Central memory CD4-positive, alpha-beta T cell (primary cell): ENCODE measurements around the gene PLCG2.
"Not testable (repeated sequence)": the region's sequence is repeated elsewhere in the genome, so short reads cannot be mapped to it uniquely, and the experiment has no call there.

Source experiments
- DNase-seq: peaks from one replicate; pipeline ENCODE4 v3.0.0; 2022

PLCG2 gene

GRCh38 chr16:81792828-81793227 is 13.7 kb downstream of the PLCG2 start:
- no peak for DNase-seq

- no peak for DNase-seq
Measured at GRCh38 chr16:81795193-81795592, 16.1 kb downstream of the PLCG2 start.

DNA sequence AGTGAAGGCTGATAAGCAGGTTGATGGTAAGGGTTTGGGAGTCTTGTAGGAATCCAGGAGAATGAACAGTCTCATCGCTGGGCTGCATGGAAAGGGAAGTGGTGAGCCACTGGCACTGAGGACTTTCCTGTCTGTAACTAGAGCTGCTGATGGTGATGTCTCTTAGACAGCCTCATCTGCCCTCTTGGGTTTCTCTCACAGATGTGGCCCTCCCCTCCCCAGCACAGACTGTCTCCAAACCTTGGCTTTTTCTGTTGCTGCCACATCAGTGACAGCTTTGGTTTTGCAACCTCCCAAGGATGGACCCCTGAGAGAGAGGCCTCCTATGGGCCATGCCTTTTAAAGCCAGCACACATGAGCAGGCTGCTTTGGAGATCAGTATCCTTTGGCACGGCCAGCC is 16.9 kb downstream of the PLCG2 start:
- DNase-seq = no peak

DNA sequence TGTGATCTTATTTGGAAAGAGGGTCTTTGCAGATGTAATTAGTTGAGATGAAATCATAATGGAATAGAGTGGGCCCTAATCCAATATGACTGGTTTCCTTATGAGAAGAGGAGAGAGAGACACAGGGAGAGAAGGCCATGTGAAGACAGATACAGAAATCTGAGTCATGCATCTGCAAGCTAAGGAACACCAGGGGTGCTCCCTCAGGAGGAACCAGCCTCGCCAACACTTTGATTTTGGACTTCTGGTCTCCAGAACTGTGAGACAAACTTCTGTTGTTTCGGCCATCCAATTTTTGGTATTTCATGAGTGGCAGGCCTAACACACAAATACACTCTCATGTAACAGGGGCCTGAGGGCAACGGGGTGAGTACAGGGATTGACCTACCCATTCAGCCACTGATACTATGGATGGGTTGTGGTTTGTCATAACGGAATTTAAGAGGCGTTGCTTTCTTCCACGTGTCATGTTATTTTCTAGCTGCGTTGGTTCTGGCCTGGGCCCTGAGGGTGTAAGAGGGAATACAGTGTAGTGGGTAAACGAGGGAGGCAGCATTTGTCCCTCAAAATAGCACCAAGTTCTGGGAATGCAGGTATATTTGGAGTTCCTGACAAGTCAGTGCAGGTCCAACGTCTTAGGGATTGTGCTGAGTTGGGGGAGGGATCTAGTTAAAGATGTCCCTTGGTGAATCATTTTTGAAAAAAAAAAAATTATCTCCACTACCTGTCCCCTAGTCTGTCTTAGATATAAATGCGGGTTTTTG is 17.7 kb downstream of the PLCG2 start:
- DNase-seq = no peak

DNA sequence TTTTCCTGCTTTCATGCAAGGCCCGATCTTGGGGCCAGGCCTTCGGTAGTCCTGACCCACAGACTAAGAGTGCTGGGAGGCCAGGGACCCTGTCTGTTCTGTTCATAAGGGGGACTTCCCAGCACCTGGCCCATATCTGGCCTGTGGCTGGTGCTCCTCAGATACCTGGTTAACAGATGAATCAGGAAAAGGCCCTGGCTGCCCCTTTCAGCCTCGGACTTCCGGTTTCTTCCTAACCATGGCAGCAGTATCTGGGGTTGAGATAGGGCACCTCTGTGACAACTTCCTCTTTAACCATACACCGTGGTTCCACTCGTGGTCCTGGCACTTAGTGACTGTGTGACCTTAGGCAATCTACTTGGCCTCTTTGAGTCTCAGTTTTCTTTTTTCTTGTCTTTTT is 18.4 kb downstream of the PLCG2 start:
- no peak for DNase-seq

GRCh38 chr16:81798311-81799137 is 19.4 kb downstream of the PLCG2 start:
- DNase-seq = no peak

- DNase-seq = no peak
Measured at GRCh38 chr16:81799138-81799504, 20.0 kb downstream of the PLCG2 start.

DNA sequence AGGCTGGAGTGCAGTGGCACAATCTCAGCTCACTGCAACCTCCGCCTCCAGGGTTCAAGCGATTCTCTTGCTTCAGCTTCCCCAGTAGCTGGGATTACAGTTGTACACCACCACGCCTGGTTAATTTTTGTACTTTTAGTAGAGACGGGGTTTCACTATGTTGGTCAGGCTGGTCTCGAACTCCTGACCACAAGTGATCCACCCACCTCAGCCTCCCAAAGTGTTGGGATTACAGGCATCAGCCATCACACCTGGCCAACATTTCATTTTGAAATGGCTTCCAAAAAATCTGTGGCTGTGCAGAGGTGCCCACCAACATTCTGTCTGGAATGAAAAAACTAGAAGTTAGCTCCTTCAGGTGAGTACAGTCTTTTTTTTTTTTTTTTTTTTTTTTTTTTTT is 22.6 kb downstream of the PLCG2 start:
- DNase-seq = not testable (repeated sequence)

DNA sequence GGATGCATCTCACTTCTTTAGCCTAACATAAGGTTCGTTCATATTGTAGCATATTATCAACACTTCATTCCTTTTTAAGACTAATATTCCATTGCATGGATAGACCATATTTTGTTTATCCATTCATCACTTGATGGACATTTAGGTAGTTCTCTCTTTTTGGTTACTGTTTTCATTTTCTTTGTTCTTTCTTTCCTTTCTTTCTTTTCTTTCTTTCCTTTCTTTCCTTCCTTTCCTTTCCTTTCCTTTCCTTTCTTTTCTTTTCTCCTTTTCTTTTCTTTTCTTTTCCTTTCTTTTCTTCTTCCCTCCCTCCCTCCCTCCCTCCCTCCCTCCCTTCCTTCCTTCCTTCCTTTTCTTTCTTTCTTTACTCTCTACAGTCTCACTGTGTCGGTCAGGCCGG is 24.2 kb downstream of the PLCG2 start:
- no peak for DNase-seq

DNA sequence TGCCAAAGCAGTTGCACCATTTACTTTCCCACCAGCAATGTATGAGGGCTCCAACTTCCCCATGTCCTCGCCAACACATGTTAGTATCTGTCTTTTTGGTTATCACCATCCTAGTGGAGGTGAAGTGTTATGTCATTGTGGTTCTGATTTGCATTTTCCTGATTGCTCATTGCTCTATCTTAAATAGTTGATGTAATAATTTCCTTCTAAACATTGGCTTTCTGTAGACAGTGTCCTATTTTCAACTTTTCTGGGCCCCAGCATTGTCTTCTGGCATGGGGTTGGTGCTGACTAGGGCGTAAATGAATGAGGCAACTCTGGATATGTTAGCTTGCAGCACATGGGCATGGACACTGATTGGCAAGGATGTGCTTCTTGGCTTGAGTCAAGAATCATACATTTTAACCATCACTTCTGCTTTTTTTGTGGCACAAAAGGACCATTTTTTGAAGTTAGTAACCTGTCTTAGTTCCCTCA is 25.1 kb downstream of the PLCG2 start:
- no peak for DNase-seq

GRCh38 chr16:81806696-81807095 is 27.6 kb downstream of the PLCG2 start:
- no peak for DNase-seq

DNA sequence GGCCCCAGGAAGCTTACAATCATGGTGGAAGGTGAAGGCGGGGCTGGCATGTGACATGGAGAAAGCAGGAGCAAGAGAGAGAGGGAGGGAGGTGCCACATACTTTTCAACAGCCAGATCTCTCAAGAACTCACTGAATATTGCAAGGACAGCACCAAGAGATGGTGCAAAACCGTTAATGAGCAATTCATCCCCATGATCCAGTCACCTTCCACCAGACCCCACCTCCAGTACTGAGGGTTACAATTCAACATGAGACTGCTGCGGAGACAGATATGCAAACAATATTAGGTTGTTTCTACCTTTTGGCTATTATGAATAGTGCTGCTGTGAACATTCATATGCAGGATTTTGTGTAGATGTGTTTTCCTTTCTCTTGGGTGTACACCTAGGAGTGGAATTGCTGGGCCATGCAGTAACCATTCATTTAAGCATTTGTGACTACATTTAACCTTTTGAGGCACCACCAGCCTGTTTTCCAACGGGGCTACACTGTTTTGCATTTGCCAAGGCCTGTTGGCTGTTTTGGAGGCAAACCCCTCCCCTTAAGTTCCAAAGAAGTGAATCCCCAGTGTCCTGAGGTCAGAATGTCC is 28.8 kb downstream of the PLCG2 start:
- no peak for DNase-seq

DNA sequence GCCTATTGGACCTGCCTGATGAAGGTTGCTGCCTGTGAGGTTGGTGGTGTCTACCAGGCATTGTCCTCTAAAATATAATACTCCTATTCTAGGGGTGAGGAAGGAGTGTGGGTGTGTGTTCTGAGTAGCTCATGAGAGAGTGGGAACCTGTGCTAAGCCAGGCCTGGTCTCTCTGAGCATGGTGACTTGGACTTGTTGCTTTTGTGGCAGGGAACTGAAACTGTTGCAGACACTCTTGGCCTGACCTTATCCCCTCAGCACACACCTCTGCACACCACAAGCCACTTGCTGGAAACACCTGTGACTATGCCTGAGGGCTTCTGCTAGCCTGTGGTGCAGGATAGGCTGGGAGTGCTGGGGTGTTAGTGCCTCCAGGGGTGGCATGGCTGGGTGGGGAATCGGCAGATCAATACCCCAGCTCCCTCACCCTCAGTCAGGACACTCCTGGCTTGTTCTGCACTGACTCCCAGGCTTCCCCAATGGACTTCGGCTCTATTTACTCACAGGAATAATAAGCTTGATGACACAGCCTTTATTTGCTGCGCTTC is 29.9 kb downstream of the PLCG2 start:
- no peak for DNase-seq

DNA sequence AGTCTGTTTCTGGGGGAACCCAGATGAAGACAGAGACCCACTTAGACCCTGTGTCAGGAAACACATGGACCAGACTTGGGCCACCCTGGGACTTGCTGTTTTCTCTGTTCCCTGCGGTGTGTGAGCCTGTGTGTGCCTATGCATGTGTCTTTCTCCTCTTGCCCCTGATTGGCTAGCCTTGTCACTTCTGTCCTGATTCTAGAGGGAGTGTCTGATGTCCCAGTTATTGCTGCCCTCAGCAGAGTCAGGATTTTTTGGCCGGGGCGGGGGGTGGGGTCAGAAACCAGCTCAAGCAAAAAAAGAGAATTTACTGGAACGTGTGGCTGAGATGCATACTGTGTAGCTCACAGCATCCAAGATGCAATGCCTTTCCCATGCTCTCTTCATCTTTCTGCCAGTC is 30.5 kb downstream of the PLCG2 start:
- no peak for DNase-seq

GRCh38 chr16:81810361-81810760 is 31.3 kb downstream of the PLCG2 start:
- DNase-seq = no peak

DNA sequence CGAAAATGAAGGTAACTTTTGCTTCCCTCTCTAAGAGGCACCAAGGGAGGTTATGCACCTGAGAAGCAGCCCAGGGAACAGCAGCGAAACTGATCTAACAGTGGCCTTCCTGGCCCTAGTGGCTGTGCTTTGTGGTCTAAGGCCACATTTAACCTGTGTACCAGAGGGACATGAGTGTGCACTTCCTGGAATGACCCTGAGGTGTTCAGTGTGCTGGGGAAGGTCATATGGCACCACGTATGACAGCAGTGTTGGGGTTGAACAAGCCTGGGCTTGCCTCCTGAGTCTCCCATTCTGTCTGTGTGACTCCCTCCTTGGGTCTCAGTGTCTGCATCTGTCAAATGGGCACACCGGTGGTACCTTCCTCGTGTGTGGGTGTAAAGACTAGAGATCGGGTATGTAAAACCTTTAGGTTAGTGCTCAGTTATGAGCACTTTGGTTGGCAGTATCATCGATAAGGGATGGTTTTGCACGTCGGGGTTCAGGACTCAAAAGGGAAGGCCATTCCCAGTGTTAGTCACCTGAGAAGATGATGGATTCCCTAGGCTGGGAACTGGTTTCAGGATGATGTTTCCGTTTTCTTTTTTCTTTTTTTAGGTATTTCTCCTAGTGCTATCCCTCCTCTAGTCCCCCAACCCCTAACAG is 31.9 kb downstream of the PLCG2 start:
- no peak for DNase-seq

GRCh38 chr16:81813648-81814047 is 34.6 kb downstream of the PLCG2 start:
- DNase-seq = no peak

DNA sequence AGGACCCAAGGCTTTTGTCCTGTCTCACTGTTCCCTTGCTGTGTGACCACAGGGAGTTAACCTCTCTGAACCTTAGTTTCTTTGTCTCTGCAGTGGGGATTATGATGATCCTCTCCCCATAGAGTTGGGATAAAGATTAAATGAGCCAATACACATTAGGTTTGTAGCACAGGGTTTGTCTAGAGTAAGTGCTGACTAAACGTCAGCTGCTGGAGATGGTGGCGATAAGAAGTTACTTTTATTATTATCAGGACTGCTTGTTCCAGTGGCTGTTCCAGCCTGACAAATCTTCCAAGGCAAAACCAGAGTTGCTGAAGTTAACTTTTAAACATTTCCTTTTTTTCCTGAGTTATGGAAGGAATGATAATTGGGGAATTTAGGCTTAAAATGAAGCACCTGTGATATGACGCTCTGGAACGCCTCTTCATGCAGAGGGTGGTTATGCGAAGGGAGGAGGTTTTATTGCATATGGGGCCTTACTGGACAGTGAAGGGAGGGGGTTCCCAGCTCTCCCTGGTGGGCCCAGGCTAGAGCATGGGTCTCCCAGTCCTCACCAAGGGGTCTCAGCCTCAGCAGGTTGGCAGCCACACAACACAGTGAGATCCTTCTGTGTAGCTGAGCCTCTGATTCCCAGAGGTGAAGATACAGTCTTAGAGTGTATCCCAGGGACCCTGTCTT is 35.8 kb downstream of the PLCG2 start:
- DNase-seq = no peak

- no peak for DNase-seq
Measured at GRCh38 chr16:81815429-81815766, 36.3 kb downstream of the PLCG2 start.

GRCh38 chr16:81816351-81816750 is 37.3 kb downstream of the PLCG2 start:
- DNase-seq = no peak

DNA sequence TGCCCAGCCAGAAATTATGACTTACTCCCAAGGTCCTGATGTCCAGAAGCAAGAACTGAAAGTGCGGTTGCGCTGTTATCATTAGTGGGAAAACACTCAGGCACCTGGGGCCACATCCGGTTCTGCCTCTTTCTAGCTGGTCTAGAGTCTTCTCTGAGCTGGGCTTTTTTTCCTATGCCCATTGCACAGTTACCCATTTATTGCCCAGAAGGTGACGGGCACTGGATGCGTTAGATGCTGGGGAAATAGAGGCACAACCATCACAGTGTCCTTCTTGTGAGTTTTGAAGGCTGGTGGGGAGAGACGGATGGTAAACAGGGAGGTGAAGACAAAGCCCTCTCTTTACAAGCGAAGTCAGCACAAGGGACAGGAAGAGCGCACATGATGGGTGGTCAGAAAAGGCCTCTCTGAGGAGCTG is 37.7 kb downstream of the PLCG2 start:
- no peak for DNase-seq

DNA sequence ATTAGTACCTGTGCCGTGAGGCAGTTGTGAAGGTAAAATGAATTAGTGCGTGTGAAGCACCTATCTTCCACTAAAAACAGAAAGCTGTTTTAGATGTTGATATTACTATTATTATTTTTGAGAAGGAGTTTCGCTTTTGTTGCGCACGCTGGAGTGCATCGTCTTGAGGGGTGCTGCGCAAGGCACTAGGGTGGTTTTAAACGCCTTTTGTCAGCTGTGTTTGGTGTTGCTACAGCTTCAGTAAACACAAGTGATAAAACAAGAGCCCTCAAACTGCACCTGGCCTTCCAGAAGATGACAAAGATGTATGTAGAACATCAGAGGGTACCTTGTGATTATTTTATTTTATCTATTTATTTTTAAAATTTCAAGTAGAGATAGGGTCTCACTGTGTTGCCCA is 38.2 kb downstream of the PLCG2 start:
- DNase-seq = no peak
